ENCODE data around the gene SLC16A2.

DNA sequence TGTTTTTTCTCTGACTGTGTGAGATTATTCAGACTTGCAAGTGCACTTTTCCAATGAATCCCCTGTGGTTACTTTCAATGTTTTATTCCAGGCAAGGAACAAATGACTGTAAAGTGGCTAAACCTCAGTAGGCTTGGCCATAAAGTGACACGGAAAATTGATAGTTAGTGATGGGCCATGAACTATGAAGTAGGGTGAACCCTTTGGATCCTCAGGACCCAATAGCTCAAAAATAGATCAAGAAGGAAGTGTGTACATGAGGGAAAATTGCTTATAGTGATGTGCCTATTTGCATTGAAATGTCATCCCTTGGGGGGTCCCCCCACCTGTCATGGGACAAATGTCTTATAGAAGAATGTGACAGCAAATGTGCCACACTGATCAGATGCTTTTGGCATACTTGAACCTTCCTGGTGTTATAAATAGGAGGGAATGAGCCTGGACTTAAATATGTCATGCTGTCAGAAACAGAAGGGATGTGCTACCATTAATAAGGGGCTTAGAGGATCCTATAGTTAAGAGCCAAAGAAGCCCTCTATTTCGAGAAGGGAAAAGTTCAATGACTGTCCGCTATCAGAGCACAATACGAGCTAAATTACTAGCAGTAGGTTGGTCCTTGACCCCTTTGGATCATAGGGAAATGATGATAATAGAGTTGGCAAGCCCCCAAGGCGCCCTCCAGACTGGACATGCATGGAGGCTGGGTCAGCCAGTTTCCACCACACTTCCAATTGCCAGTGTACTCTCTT, 30.3 kb downstream of the SLC16A2 start:
- TF ChIP-seq ISL1 (CRISPR knock-in tag; IDR thresholded peaks at IDR 0.05) = no peak
- TF ChIP-seq ESRRG (CRISPR knock-in tag; IDR thresholded peaks at IDR 0.05) = no peak
- no peak for TF ChIP-seq TCF4 (CRISPR knock-in tag; IDR thresholded peaks at IDR 0.05; ENCODE audit: borderline replicate concordance)
- TF ChIP-seq ZFP30 (CRISPR knock-in tag; IDR thresholded peaks at IDR 0.05) = no peak
- TF ChIP-seq, protein P1, sequence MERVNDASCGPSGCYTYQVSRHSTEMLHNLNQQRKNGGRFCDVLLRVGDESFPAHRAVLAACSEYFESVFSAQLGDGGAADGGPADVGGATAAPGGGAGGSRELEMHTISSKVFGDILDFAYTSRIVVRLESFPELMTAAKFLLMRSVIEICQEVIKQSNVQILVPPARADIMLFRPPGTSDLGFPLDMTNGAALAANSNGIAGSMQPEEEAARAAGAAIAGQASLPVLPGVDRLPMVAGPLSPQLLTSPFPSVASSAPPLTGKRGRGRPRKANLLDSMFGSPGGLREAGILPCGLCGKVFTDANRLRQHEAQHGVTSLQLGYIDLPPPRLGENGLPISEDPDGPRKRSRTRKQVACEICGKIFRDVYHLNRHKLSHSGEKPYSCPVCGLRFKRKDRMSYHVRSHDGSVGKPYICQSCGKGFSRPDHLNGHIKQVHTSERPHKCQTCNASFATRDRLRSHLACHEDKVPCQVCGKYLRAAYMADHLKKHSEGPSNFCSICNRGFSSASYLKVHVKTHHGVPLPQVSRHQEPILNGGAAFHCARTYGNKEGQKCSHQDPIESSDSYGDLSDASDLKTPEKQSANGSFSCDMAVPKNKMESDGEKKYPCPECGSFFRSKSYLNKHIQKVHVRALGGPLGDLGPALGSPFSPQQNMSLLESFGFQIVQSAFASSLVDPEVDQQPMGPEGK (CRISPR knock-in tag; IDR thresholded peaks at IDR 0.05; ENCODE audit: borderline replicate concordance) = no peak
- no peak for TF ChIP-seq SNAI2 (CRISPR knock-in tag; IDR thresholded peaks at IDR 0.05)
- TF ChIP-seq, protein P2, sequence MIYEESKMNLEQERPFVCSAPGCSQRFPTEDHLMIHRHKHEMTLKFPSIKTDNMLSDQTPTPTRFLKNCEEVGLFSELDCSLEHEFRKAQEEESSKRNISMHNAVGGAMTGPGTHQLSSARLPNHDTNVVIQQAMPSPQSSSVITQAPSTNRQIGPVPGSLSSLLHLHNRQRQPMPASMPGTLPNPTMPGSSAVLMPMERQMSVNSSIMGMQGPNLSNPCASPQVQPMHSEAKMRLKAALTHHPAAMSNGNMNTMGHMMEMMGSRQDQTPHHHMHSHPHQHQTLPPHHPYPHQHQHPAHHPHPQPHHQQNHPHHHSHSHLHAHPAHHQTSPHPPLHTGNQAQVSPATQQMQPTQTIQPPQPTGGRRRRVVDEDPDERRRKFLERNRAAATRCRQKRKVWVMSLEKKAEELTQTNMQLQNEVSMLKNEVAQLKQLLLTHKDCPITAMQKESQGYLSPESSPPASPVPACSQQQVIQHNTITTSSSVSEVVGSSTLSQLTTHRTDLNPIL (CRISPR knock-in tag; IDR thresholded peaks at IDR 0.05; ENCODE audit: low read depth) = no peak
- TF ChIP-seq BACH2 (CRISPR knock-in tag; IDR thresholded peaks at IDR 0.05; ENCODE audit: borderline replicate concordance) = no peak
- TF ChIP-seq, protein P3, sequence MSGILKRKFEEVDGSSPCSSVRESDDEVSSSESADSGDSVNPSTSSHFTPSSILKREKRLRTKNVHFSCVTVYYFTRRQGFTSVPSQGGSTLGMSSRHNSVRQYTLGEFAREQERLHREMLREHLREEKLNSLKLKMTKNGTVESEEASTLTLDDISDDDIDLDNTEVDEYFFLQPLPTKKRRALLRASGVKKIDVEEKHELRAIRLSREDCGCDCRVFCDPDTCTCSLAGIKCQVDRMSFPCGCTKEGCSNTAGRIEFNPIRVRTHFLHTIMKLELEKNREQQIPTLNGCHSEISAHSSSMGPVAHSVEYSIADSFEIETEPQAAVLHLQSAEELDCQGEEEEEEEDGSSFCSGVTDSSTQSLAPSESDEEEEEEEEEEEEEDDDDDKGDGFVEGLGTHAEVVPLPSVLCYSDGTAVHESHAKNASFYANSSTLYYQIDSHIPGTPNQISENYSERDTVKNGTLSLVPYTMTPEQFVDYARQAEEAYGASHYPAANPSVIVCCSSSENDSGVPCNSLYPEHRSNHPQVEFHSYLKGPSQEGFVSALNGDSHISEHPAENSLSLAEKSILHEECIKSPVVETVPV (CRISPR knock-in tag; IDR thresholded peaks at IDR 0.05) = no peak
- TF ChIP-seq TOX (CRISPR knock-in tag; IDR thresholded peaks at IDR 0.05; ENCODE audit: borderline replicate concordance) = no peak
- TF ChIP-seq, protein P4, sequence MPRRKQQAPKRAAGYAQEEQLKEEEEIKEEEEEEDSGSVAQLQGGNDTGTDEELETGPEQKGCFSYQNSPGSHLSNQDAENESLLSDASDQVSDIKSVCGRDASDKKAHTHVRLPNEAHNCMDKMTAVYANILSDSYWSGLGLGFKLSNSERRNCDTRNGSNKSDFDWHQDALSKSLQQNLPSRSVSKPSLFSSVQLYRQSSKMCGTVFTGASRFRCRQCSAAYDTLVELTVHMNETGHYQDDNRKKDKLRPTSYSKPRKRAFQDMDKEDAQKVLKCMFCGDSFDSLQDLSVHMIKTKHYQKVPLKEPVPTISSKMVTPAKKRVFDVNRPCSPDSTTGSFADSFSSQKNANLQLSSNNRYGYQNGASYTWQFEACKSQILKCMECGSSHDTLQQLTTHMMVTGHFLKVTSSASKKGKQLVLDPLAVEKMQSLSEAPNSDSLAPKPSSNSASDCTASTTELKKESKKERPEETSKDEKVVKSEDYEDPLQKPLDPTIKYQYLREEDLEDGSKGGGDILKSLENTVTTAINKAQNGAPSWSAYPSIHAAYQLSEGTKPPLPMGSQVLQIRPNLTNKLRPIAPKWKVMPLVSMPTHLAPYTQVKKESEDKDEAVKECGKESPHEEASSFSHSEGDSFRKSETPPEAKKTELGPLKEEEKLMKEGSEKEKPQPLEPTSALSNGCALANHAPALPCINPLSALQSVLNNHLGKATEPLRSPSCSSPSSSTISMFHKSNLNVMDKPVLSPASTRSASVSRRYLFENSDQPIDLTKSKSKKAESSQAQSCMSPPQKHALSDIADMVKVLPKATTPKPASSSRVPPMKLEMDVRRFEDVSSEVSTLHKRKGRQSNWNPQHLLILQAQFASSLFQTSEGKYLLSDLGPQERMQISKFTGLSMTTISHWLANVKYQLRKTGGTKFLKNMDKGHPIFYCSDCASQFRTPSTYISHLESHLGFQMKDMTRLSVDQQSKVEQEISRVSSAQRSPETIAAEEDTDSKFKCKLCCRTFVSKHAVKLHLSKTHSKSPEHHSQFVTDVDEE (CRISPR knock-in tag; IDR thresholded peaks at IDR 0.05) = no peak
- no peak for TF ChIP-seq GLIS3 (CRISPR knock-in tag; IDR thresholded peaks at IDR 0.05)
- TF ChIP-seq PPARA (CRISPR knock-in tag; IDR thresholded peaks at IDR 0.05; ENCODE audit: borderline replicate concordance) = no peak
- TF ChIP-seq CSDC2 (CRISPR knock-in tag; IDR thresholded peaks at IDR 0.05) = no peak

Data from SK-N-SH treated with all-trans-retinoic acid at 6 μM for 48 hours (cell line).